Stimulated activated CD4-positive, alpha-beta T cell treated with anti-CD3 and anti-CD28 coated beads, Interleukin-12 subunit alpha, Interleukin-12 subunit beta, amount 100 ng/mL, for 24 hours (primary cell): ENCODE measurements around the gene DNAJB6.

Source experiments
- DNase-seq, 2 experiments: peaks; one replicate each; pipeline ENCODE4 v3.0.0-alpha.2; 2020; ENCODE audit warnings: low read depth in 2 of 2

Gene DNAJB6

DNA sequence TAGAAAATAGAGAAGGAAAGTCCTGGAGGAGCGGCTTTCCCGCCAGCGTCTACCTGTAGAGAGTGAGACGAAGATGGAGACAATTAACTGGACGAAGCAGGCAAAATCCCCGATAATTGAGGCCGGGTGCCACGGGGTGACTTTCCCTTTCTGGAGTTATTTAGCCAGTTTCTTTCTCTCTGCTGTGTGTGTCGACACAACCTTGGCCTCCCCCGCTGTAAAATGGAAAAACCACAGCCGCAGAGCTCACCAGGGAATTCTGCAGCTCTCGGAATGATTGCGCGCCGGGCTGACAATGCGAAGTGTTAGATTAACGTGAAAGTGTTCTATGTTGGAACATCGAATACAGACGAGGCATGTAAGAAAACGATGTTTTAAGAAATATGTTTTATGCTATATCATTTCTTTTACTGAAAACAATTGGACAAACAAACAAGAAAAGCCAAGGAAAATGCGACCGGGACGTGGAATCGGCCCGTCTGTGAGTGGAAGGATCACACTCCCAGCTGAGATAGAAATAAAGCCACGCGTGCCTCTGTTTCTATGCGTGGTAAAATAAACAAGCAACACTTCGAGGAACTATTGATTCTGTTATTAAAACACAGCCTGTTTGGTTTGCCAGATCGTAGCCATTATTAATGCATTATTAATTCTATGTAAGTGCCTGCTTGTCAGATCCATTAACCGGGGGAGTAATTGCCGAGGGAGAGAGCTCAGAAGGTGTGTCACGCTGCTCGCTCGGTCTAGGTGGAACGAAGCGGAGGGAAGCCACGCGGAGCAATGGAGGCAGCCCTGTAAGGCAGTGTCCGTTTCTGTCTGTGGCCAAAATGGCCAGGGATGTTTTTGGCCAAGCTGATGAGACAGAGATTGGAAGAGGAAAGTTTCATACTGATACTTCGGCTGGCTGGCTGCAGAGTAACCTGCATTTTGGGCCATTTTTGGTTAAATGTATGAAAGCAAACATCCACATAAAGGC, 129.4 kb downstream of the DNAJB6 start:
- DNase-seq, result no peak

DNA sequence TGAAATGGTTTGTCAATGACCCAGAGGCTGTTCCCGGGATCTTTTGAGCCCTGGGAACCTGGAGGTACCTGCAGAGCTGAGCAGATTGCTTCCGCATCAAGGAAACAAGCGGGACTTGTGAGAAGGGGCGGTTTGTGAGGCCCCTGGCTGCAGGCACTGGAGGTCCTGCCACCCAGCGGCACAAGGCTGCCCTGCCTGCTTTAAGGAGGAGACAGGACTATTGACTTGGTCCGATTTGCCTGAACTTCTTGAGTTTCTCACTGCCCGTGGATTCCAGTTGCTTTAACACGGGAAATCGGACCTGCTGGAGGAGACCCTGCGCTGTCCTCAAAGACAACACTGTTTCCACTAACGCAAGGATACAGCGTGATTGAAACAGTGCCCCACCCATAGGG, 130.1 kb downstream of the DNAJB6 start:
- DNase-seq, result no peak
